GM10248 (cell line): ENCODE results near the gene BAIAP3.

Source experiments
- CTCF ChIA-PET: fragments of 300-600 bp; sonication (Branson Sonifier 250); formaldehyde crosslinking; extraction: SDS; loops from one replicate; lab custom pipeline; 2021; ENCODE audit warnings: antibody characterized with exemption; lab: Yijun Ruan, JAX
- POLR2A ChIA-PET: fragments of 350-650 bp; sonication (Branson Sonifier 250); formaldehyde crosslinking; extraction: SDS; loops from one replicate; lab custom pipeline; 2020; ENCODE audit warnings: antibody characterized with exemption; lab: Yijun Ruan, JAX
- DNase-seq: peaks from one replicate; pipeline ENCODE4 v3.0.0; 2012; ENCODE audit errors: extremely low spot score
- TF ChIP-seq, protein P1 (sequence below): IDR thresholded peaks from 2 replicates; pipeline ENCODE4 v1.5.1; 2012; ENCODE audit warnings: mild to moderate bottlenecking, low read depth; ENCODE audit errors: extremely low read depth, missing control alignments, control extremely low read depth

The BAIAP3 gene

DNA sequence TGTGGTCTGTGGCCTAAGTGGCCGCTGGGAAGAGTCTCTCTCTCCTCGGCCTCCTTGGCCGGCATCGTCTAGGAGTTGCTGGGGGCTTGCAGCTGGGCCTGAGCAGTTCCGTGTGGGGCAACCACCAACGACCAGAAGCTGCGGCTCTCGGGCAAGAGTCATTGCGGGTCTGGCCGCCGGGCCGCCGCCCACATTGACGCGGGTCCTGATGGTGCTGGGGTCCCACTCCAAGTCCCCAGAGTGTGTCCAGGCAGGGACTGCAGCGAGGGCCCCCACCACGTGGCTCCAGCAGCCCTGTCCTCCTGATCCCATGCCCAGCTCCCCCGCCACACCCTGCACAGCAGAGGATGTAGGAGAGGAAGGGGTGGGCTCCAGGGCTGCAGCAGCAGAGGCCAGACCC, 50.1 kb downstream of the BAIAP3 start:
- no peak for DNase-seq
- ChIA-PET POLR2A (no interaction called here), CTCF (interaction anchor here (2.5 kb wide), 1 partner anchor 20 kb away, joined by 8 read pairs; no protein-coding TSS in a partner anchor)
- TF ChIP-seq, protein P1, sequence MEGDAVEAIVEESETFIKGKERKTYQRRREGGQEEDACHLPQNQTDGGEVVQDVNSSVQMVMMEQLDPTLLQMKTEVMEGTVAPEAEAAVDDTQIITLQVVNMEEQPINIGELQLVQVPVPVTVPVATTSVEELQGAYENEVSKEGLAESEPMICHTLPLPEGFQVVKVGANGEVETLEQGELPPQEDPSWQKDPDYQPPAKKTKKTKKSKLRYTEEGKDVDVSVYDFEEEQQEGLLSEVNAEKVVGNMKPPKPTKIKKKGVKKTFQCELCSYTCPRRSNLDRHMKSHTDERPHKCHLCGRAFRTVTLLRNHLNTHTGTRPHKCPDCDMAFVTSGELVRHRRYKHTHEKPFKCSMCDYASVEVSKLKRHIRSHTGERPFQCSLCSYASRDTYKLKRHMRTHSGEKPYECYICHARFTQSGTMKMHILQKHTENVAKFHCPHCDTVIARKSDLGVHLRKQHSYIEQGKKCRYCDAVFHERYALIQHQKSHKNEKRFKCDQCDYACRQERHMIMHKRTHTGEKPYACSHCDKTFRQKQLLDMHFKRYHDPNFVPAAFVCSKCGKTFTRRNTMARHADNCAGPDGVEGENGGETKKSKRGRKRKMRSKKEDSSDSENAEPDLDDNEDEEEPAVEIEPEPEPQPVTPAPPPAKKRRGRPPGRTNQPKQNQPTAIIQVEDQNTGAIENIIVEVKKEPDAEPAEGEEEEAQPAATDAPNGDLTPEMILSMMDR = no peak

DNA sequence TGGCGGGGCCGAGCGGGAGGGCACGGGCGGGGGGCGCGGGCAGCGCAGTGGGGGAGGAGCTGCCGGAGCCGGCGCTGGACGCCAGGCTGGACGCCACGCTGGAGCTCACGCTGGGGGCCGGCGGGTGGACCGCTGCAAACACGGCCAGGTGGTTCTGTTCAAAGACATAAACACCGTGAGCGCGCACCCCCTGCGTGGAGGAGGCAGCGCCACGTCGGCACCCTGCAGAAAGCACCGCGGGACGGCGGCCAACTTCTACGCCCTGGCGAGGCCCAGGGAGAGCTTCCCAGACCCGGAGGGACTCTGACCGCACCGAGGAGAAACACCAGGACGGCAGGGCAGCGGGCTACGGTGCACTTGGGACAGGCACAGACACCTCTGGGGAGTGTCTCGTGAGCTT, 51.8 kb downstream of the BAIAP3 start:
- no peak for DNase-seq
- ChIA-PET CTCF (no interaction called here), POLR2A (no interaction called here)
- TF ChIP-seq, protein P1 = no peak

DNA sequence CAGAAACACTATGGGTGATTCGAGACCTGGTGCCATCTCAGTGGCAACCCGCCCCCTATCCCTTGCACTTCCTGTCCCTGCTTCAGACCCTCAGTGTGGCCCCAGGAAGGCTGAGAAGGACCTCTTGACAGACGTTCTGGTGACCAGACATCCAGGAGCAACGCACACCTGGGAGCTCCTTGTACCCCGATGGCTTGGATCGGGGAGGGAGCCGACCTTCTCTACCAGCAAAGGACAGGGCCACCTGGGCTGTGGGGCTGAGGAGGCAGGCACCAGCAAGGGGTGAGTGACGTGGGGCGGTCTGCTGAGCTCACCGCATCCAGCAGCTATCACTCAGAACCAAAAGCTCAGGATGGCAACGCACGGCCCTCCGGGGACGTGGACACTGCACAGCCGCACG, 53.9 kb downstream of the BAIAP3 start:
- no peak for DNase-seq
- ChIA-PET POLR2A (no interaction called here), CTCF (no interaction called here)
- TF ChIP-seq, protein P1 = no peak

DNA sequence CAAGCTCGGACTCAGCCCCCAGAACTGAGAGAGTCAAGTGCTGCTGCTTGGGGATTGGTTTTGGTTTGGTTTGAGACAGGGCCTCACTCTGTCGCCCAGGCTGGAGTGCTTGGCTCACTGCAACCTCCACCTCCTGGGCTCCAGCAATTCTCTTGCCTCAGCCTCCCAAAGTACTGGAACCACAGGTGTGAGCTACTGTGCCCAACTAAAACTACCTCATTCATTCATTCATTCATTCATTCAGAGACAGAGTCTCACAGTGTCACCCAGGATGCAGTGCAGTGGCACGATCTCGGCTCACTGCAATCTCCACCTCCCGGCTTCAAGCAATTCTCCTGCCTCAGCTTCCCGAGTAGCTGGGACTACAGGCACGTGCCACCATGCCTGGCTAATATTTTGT, 56.3 kb downstream of the BAIAP3 start:
- TF ChIP-seq, protein P1 = no peak
- no peak for DNase-seq
- POLR2A ChIA-PET = no interaction called here
- CTCF ChIA-PET = interaction anchor here (1.0 kb wide), 1 partner anchor 11 kb away, joined by 3 read pairs; no protein-coding TSS in a partner anchor

DNA sequence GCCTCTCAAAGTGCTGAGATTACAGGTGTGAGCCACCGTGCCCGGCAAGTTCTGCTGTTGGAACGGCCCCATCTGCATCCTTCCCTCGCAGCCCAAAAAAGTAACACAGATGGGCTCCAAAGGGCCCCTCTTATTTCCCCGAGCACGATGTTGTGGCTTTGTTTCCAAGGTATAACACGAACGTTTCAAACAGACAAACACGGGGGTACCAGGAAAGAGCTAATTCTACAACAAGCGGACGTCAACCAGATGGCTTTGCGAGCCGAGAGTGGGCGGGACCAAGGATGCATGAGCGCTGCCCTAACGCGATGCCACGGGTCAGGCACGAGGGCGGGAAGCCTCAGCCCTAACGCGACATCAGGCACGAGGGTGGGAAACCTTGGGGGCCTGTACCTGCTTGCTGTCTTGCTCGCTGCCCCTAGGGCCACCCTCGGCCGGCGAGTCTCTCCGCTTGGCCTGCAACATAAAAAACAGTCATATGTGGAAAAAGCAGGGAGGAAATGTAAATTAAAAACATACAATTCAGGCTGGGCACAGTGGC, 56.9 kb downstream of the BAIAP3 start:
- ChIA-PET POLR2A (no interaction called here), CTCF (interaction anchor here (1.0 to 2.0 kb wide), 2 partner anchors 11 to 27 kb away, joined by 3 to 6 read pairs; no protein-coding TSS in a partner anchor)
- TF ChIP-seq, protein P1 = no peak
- no peak for DNase-seq

DNA sequence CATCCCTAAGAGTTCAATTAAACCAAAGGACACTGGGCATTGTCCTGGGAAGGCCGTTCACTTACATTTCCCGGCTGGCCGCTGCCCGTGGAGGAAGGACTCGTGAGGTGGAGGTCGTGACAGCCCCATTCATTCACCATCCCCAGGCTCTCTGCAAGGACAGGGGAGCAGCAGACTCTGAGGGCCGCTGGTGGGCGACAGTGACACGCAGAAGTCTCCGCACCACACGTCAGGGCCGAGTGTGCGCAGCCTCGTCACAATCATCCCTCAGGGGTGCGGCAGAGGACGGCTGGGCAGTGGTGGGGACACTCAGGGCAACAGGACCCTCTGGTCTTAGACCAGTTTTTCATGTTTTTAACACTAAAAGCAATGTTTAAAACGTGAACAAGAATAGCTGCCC, 59.4 kb downstream of the BAIAP3 start:
- POLR2A ChIA-PET = no interaction called here
- CTCF ChIA-PET = no interaction called here
- DNase-seq = no peak
- TF ChIP-seq, protein P1 = no peak
